HG03175 (cell line): ENCODE measurements around the gene GCKR.
A peak's percentile ranks its signal among the peaks of the same experiment; 100 is the strongest.

ENCODE experiments used
- ATAC-seq: cut with Tn5 transposase; IDR thresholded peaks from one replicate; pipeline ENCODE4 v1.9.1; 2021; ENCODE audit warnings: mild to moderate bottlenecking, moderate library complexity; ENCODE audit not compliant: unreplicated experiment

GCKR gene

GRCh38 chr2:27496357-27497287 is at the start of gene GCKR:
Gene GCKR (plus strand): TSS chr2:27496839. CDS start chr2:27496905, 66 bp downstream.
- ATAC-seq: no peak

- ATAC-seq: no peak
Measured at GRCh38 chr2:27448381-27448780, 48.3 kb upstream of the GCKR start.

- ATAC-seq: no peak
Measured at GRCh38 chr2:27451095-27451494, 45.5 kb upstream of the GCKR start.

GRCh38 chr2:27453968-27454367 is 42.7 kb upstream of the GCKR start:
- ATAC-seq: no peak

GRCh38 chr2:27461118-27461517 is 35.5 kb upstream of the GCKR start:
- no peak for ATAC-seq

GRCh38 chr2:27464443-27464842 is 32.2 kb upstream of the GCKR start:
- no peak for ATAC-seq

GRCh38 chr2:27471961-27472360 is 24.7 kb upstream of the GCKR start:
- ATAC-seq: no peak

- no peak for ATAC-seq
Measured at GRCh38 chr2:27485496-27485895, 11.1 kb upstream of the GCKR start.

- no peak for ATAC-seq
Measured at GRCh38 chr2:27489118-27489497, 7.5 kb upstream of the GCKR start.

- ATAC-seq: peak; percentile 94
Measured at GRCh38 chr2:27489498-27490397, 6.9 kb upstream of the GCKR start, which contains the start of gene IFT172. Gene IFT172 (minus strand): TSS chr2:27489743. CDS start chr2:27489653, 90 bp downstream.

- ATAC-seq: no peak
Measured at GRCh38 chr2:27492557-27492956, 4.1 kb upstream of the GCKR start.

GRCh38 chr2:27493948-27494283 is 2.7 kb upstream of the GCKR start:
- no peak for ATAC-seq

- ATAC-seq: no peak
Measured at GRCh38 chr2:27494284-27494943, 2.2 kb upstream of the GCKR start.

GRCh38 chr2:27494944-27495554 is 1.6 kb upstream of the GCKR start, which contains the start of gene FNDC4:
Gene FNDC4 (minus strand): TSS chr2:27495200. CDS start chr2:27494679, 521 bp downstream.
- no peak for ATAC-seq

- ATAC-seq: no peak
Measured at GRCh38 chr2:27495840-27496356, 741 bp upstream of the GCKR start.

- no peak for ATAC-seq
Measured at GRCh38 chr2:27497288-27497627, 619 bp downstream of the GCKR start.

GRCh38 chr2:27498975-27499374 is 2.3 kb downstream of the GCKR start:
- no peak for ATAC-seq

GRCh38 chr2:27501042-27501441 is 4.4 kb downstream of the GCKR start:
- no peak for ATAC-seq

- no peak for ATAC-seq
Measured at GRCh38 chr2:27502142-27502541, 5.5 kb downstream of the GCKR start.

GRCh38 chr2:27506587-27506986 is 9.9 kb downstream of the GCKR start:
- ATAC-seq: no peak
